Ishikawa (cell line): ENCODE measurements around the gene NBR1.

Experiments
- CEBPB ChIP-seq: IDR thresholded peaks from 2 replicates; pipeline ENCODE4 v1.6.1; 2012
- CREB1 ChIP-seq: IDR thresholded peaks from 2 replicates; pipeline ENCODE4 v1.6.1; 2012; ENCODE audit warnings: low read depth
- EGR1 ChIP-seq: IDR thresholded peaks from 2 replicates; pipeline ENCODE4 v1.6.1; 2012
- EP300 ChIP-seq: IDR thresholded peaks from 2 replicates; pipeline ENCODE4 v1.6.1; 2012; ENCODE audit warnings: borderline replicate concordance
- FOXM1 ChIP-seq: IDR thresholded peaks from 2 replicates; pipeline ENCODE4 v1.6.1; 2012; ENCODE audit warnings: low read depth, borderline replicate concordance
- NFIC ChIP-seq: IDR thresholded peaks from 2 replicates; pipeline ENCODE4 v1.6.1; 2012
- RAD21 ChIP-seq: IDR thresholded peaks from 2 replicates; pipeline ENCODE4 v1.6.1; 2012; ENCODE audit warnings: low read depth
- TAF1 ChIP-seq: IDR thresholded peaks from 2 replicates; pipeline ENCODE4 v1.6.1; 2012; ENCODE audit warnings: low read depth, mild to moderate bottlenecking
- TCF12 ChIP-seq: IDR thresholded peaks from 2 replicates; pipeline ENCODE4 v1.6.1; 2012; ENCODE audit warnings: low read depth
- YY1 ChIP-seq: IDR thresholded peaks from 2 replicates; pipeline ENCODE4 v1.6.1; 2012; ENCODE audit warnings: low read depth
- TF ChIP-seq, protein P1 (sequence below): IDR thresholded peaks from 2 replicates; pipeline ENCODE4 v1.6.1; 2012; ENCODE audit warnings: low read depth, mild to moderate bottlenecking
- TF ChIP-seq, protein P2 (sequence below): IDR thresholded peaks from 2 replicates; pipeline ENCODE4 v1.6.1; 2012
- TF ChIP-seq, protein P3 (sequence below): IDR thresholded peaks from 2 replicates; pipeline ENCODE4 v1.6.1; 2012

DNA sequence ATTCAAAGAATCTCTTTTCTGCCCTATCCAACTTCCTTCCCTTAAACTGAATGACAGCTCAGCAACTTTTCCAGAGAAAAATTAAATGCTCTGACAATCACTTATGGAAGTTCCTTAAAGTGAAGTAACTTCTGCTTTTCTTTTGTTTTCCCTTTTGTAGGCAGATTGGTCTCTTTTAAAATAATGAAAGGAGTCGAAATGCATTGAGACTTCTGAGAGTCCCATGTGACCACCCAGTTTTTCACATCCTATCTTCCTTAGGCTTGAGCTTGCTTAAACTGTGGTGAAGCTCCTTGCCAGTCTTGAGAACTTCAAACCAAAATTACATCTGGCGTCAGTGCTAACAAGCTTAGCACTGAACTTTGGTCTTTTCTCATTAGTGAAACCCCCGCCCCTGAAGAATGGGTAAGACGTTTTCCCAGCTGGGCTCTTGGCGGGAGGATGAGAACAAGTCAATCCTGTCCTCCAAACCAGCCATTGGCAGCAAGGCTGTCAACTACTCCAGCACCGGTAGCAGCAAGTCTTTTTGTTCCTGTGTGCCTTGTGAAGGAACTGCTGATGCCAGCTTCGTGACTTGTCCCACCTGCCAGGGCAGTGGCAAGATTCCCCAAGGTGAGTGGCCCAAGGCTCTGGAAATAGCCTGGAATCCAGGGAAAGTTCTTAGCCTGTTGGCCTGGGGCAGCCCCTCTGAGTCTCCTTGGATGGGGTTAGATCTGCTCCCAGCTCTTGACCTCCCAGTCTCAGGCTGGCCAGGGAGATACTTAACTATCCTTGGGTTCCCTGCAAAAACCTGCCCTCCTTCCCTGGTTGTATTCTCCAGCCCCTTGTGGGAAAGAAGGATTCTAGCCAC, 41.9 kb downstream of the NBR1 start:
- TF ChIP-seq, protein P1, sequence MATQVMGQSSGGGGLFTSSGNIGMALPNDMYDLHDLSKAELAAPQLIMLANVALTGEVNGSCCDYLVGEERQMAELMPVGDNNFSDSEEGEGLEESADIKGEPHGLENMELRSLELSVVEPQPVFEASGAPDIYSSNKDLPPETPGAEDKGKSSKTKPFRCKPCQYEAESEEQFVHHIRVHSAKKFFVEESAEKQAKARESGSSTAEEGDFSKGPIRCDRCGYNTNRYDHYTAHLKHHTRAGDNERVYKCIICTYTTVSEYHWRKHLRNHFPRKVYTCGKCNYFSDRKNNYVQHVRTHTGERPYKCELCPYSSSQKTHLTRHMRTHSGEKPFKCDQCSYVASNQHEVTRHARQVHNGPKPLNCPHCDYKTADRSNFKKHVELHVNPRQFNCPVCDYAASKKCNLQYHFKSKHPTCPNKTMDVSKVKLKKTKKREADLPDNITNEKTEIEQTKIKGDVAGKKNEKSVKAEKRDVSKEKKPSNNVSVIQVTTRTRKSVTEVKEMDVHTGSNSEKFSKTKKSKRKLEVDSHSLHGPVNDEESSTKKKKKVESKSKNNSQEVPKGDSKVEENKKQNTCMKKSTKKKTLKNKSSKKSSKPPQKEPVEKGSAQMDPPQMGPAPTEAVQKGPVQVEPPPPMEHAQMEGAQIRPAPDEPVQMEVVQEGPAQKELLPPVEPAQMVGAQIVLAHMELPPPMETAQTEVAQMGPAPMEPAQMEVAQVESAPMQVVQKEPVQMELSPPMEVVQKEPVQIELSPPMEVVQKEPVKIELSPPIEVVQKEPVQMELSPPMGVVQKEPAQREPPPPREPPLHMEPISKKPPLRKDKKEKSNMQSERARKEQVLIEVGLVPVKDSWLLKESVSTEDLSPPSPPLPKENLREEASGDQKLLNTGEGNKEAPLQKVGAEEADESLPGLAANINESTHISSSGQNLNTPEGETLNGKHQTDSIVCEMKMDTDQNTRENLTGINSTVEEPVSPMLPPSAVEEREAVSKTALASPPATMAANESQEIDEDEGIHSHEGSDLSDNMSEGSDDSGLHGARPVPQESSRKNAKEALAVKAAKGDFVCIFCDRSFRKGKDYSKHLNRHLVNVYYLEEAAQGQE: no peak
- TF ChIP-seq YY1 (no peak), FOXM1 (no peak), EGR1 (no peak), EP300 (no peak), RAD21 (no peak), TCF12 (no peak), CEBPB (no peak), CREB1 (no peak), NFIC (no peak), TAF1 (no peak)
- TF ChIP-seq, protein P2, sequence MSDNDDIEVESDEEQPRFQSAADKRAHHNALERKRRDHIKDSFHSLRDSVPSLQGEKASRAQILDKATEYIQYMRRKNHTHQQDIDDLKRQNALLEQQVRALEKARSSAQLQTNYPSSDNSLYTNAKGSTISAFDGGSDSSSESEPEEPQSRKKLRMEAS: no peak
- TF ChIP-seq, protein P3, sequence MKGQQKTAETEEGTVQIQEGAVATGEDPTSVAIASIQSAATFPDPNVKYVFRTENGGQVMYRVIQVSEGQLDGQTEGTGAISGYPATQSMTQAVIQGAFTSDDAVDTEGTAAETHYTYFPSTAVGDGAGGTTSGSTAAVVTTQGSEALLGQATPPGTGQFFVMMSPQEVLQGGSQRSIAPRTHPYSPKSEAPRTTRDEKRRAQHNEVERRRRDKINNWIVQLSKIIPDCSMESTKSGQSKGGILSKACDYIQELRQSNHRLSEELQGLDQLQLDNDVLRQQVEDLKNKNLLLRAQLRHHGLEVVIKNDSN: no peak
